ENCODE data around the gene ARMC9.
"Not testable (repeated sequence)": the region's sequence is repeated elsewhere in the genome, so short reads cannot be mapped to it uniquely, and the experiment has no call there.

ARMC9 gene

GRCh38 chr2:231244382-231245248 is 46.2 kb downstream of the ARMC9 start:
- DNase-seq (ENCODE audit: low read depth) = no peak

- DNase-seq (ENCODE audit: low read depth) = no peak
Measured at GRCh38 chr2:231245249-231246094, 47.0 kb downstream of the ARMC9 start.

GRCh38 chr2:231246171-231246842 is 47.9 kb downstream of the ARMC9 start:
- DNase-seq (ENCODE audit: low read depth) = no peak

GRCh38 chr2:231250146-231250545 is 51.7 kb downstream of the ARMC9 start:
- DNase-seq (ENCODE audit: low read depth) = no peak

GRCh38 chr2:231250698-231251097 is 52.3 kb downstream of the ARMC9 start:
- DNase-seq (ENCODE audit: low read depth) = no peak

- DNase-seq (ENCODE audit: low read depth) = not testable (repeated sequence)
Measured at GRCh38 chr2:231253292-231253691, 54.9 kb downstream of the ARMC9 start.

GRCh38 chr2:231256494-231256893 is 58.1 kb downstream of the ARMC9 start:
- no peak for DNase-seq (ENCODE audit: low read depth)

GRCh38 chr2:231257763-231258162 is 59.3 kb downstream of the ARMC9 start:
- no peak for DNase-seq (ENCODE audit: low read depth)

- DNase-seq (ENCODE audit: low read depth) = no peak
Measured at GRCh38 chr2:231258701-231259100, 60.3 kb downstream of the ARMC9 start.

GRCh38 chr2:231259104-231259503 is 60.7 kb downstream of the ARMC9 start:
- DNase-seq (ENCODE audit: low read depth) = no peak

GRCh38 chr2:231260442-231261208 is 62.2 kb downstream of the ARMC9 start:
- DNase-seq (ENCODE audit: low read depth) = no peak

GRCh38 chr2:231263118-231263831 is 64.8 kb downstream of the ARMC9 start:
- no peak for DNase-seq (ENCODE audit: low read depth)

GRCh38 chr2:231270221-231271114 is 72.0 kb downstream of the ARMC9 start:
- DNase-seq (ENCODE audit: low read depth) = no peak

GRCh38 chr2:231272991-231273390 is 74.6 kb downstream of the ARMC9 start:
- DNase-seq (ENCODE audit: low read depth) = no peak

- DNase-seq (ENCODE audit: low read depth) = no peak
Measured at GRCh38 chr2:231276987-231277386, 78.6 kb downstream of the ARMC9 start.

- no peak for DNase-seq (ENCODE audit: low read depth)
Measured at GRCh38 chr2:231277962-231278361, 79.5 kb downstream of the ARMC9 start.

- no peak for DNase-seq (ENCODE audit: low read depth)
Measured at GRCh38 chr2:231278868-231279267, 80.4 kb downstream of the ARMC9 start.

- DNase-seq (ENCODE audit: low read depth) = no peak
Measured at GRCh38 chr2:231280846-231281245, 82.4 kb downstream of the ARMC9 start.

- no peak for DNase-seq (ENCODE audit: low read depth)
Measured at GRCh38 chr2:231284296-231284695, 85.9 kb downstream of the ARMC9 start.

- no peak for DNase-seq (ENCODE audit: low read depth)
Measured at GRCh38 chr2:231286964-231287363, 88.5 kb downstream of the ARMC9 start.
